GM12864 (cell line): ENCODE data around the gene CDC42BPG.

ENCODE experiments used
- DNase-seq: peaks from one replicate; pipeline ENCODE4 v3.0.0-alpha.2; 2011; ENCODE audit warnings: low read depth
- H3K4me3 ChIP-seq: 2 replicates; pipeline ENCODE4 v1.5.1; 2011; ENCODE audit warnings: mild to moderate bottlenecking, low read depth, low read length, control low read depth
- TF ChIP-seq, protein P1 (sequence below): IDR thresholded peaks from 2 replicates; pipeline ENCODE4 v1.5.1; 2011; ENCODE audit warnings: low read depth, mild to moderate bottlenecking, moderate library complexity, low read length, control low read depth, inconsistent platforms; ENCODE audit errors: missing control alignments

CDC42BPG gene

DNA sequence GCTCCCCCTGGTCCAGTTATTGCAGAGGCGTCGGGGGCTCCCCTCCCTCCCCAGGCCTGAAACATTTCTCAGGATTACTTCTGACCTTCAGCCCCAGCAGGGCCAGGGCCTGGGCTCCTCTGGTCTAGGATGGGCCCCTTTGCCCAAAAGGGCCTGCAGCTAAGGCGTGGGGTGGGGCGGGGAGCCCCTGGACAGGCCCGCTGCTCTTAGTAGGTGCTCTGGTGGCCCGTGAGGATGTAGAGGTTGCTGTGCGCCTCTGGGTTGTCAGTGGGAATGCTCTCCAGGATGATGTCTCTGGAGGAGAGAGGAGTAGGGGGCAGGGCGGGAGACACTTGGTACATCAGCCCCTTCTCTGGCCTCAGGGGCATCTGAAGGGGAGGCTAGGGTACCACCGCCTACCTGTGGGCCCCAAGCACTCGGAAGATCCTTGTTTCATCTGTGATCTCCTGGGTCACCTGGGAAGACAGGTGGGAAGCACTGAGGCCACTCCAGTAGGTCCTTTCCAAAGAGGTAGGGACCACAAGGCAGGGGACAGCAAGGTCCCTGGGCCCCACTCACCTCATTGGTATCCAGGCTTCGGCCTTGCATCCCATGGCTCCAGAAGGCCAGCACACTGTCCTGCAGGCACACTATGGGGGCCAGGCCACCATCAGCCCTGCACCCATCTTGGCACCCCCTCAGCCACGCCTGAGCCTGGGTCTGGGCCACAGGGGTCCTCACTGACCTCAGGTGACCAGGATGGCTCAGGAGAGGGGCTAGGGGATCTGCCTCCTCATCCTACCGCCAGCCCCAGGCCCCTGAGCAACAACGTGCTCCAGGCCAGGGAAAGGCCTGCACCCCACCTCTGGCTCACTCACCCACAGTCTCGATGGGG, 54.9 kb downstream of the CDC42BPG start:
- H3K4me3 ChIP-seq: no peak overlapping the region
- no peak for DNase-seq
- TF ChIP-seq, protein P1, sequence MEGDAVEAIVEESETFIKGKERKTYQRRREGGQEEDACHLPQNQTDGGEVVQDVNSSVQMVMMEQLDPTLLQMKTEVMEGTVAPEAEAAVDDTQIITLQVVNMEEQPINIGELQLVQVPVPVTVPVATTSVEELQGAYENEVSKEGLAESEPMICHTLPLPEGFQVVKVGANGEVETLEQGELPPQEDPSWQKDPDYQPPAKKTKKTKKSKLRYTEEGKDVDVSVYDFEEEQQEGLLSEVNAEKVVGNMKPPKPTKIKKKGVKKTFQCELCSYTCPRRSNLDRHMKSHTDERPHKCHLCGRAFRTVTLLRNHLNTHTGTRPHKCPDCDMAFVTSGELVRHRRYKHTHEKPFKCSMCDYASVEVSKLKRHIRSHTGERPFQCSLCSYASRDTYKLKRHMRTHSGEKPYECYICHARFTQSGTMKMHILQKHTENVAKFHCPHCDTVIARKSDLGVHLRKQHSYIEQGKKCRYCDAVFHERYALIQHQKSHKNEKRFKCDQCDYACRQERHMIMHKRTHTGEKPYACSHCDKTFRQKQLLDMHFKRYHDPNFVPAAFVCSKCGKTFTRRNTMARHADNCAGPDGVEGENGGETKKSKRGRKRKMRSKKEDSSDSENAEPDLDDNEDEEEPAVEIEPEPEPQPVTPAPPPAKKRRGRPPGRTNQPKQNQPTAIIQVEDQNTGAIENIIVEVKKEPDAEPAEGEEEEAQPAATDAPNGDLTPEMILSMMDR: no peak

DNA sequence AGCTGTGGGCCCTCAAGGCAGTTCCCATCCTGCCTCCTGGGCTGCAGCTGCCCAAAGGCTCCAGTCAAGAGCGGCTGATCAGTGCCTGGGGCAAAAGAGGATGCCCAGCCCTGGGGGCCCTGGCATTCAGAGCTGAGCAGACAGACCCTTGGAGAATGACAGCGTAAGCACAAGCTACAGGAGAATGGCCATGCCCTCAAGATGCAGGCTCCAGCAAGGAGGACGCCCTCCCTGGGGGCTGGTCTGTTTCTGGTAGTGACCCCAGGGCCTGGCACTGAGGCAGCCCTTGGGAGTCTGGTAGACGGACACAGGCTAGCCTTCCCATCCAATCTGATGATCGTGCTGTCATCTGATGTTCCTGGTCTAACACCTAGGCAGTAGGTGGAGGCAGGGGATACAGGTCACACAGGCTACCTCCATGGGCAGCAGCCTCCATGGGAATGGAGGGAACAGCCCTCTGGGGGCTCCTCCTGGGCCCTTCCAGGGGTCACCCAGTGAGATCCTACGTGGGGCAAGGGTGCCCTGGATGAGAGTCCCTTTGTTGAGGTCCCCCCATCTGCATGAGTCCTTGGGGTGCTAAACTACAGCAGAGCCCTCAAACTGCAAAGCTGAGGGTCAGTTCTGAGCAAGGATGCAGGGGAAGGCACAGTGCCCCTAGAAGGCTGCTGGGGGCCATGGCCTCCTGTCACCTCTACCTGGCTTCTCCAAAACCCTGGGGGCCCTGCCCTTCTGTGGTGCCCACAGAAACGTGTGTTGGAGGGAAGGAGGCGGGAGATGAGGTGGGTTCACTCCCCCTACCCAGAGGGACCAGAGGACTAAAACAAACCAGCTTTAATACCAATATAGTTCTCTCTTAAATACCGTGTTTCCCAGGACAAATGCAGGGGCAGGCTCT, 55.9 kb downstream of the CDC42BPG start:
- no peak overlapping the region for H3K4me3 ChIP-seq
- TF ChIP-seq, protein P1: no peak
- no peak for DNase-seq

GRCh38 chr11:64787526-64788320, 56.7 kb downstream of the CDC42BPG start:
- TF ChIP-seq, protein P1: peak; percentile 73
- no peak overlapping the region for H3K4me3 ChIP-seq
- DNase-seq: no peak

DNA sequence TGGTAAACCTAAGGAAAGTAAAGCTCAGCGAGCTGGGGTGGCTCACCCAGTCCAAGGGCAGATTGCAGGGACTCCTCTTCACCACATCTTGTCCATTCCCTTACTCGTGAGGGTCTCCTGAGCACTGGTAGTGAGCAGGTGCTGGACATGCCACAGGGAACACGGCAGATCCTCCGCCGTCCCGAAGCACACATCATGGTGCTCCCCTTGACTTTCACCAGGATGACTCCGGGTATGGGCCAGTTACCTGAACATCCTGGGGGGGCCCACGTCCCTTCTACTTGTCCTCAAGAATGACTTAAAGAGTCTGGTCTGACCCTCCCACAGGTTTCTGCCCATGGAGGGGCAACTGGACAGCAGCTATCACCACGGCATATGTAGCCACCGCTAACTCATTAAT, 58.1 kb downstream of the CDC42BPG start:
- DNase-seq: no peak
- TF ChIP-seq, protein P1: no peak
- no peak overlapping the region for H3K4me3 ChIP-seq

DNA sequence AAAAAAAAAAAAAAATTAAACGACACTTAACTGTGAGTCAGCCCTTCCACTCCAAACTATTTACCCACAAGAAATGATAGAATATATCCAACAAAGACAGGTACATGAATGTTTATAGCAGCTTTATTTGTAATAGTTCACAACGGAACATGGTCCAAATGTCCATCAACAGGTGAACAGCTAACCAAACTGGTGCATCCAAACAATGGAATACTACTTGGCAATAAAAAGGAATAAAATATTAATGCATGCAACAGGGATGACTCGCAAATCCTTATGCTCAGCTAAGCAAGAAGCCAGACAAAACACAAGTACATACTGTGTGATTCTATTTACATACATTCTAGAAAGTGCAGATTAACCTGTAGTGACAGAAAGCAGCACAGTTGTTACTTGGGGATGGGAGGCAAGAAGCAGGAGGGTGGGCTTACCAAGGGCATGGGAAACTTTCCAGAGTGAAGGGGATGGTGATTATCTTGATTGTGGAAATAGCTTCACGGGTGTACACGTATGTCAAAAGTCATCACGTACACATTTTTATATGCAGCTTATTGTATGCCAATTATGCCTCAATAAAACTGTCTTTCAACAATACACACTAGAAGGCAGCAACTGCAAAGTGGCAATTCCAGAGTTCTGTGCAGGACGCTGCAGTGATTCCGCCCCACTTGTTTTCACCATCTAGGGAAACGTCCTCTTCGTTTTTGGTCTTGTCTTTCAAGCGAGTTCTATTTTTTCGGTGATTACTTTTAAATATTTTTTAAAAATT, 59.5 kb downstream of the CDC42BPG start:
- TF ChIP-seq, protein P1: no peak
- no peak overlapping the region for H3K4me3 ChIP-seq
- DNase-seq: no peak
